ENCODE data around the gene MYH14. TPM values are rescaled to one million over a fixed set of nuclear protein-coding genes. Genes with fewer than 3 reads are reported as not detected.

MYH14 gene
- total and polyA plus RNA-seq, 9 of the 15 experiments (the other 6 are each of a cell fraction or from before 2014, with no cell fraction given): 0.04 to 0.86 (median 0.19) TPM; not detected in 2

DNA sequence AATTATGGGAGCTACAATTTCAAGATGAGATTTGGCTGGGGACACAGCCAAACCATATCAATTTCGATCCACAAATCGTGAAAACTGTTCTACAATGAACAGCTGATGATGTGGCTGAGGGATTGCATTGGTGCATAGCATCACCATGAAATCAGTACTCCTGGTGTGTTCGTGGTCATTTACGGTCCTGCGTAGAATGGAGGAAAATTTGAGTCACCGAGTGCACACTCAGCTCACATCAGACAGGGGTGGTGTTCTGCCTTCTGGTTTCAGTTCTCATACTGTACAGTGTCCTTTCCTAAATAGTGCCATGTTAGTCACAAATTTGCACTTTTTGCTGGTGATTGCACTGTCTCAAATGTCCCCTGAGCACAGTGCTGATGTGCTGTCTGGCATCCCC lies 39.2 kb downstream of the MYH14 start (continued):
- TF ChIP-seq, protein P1, sequence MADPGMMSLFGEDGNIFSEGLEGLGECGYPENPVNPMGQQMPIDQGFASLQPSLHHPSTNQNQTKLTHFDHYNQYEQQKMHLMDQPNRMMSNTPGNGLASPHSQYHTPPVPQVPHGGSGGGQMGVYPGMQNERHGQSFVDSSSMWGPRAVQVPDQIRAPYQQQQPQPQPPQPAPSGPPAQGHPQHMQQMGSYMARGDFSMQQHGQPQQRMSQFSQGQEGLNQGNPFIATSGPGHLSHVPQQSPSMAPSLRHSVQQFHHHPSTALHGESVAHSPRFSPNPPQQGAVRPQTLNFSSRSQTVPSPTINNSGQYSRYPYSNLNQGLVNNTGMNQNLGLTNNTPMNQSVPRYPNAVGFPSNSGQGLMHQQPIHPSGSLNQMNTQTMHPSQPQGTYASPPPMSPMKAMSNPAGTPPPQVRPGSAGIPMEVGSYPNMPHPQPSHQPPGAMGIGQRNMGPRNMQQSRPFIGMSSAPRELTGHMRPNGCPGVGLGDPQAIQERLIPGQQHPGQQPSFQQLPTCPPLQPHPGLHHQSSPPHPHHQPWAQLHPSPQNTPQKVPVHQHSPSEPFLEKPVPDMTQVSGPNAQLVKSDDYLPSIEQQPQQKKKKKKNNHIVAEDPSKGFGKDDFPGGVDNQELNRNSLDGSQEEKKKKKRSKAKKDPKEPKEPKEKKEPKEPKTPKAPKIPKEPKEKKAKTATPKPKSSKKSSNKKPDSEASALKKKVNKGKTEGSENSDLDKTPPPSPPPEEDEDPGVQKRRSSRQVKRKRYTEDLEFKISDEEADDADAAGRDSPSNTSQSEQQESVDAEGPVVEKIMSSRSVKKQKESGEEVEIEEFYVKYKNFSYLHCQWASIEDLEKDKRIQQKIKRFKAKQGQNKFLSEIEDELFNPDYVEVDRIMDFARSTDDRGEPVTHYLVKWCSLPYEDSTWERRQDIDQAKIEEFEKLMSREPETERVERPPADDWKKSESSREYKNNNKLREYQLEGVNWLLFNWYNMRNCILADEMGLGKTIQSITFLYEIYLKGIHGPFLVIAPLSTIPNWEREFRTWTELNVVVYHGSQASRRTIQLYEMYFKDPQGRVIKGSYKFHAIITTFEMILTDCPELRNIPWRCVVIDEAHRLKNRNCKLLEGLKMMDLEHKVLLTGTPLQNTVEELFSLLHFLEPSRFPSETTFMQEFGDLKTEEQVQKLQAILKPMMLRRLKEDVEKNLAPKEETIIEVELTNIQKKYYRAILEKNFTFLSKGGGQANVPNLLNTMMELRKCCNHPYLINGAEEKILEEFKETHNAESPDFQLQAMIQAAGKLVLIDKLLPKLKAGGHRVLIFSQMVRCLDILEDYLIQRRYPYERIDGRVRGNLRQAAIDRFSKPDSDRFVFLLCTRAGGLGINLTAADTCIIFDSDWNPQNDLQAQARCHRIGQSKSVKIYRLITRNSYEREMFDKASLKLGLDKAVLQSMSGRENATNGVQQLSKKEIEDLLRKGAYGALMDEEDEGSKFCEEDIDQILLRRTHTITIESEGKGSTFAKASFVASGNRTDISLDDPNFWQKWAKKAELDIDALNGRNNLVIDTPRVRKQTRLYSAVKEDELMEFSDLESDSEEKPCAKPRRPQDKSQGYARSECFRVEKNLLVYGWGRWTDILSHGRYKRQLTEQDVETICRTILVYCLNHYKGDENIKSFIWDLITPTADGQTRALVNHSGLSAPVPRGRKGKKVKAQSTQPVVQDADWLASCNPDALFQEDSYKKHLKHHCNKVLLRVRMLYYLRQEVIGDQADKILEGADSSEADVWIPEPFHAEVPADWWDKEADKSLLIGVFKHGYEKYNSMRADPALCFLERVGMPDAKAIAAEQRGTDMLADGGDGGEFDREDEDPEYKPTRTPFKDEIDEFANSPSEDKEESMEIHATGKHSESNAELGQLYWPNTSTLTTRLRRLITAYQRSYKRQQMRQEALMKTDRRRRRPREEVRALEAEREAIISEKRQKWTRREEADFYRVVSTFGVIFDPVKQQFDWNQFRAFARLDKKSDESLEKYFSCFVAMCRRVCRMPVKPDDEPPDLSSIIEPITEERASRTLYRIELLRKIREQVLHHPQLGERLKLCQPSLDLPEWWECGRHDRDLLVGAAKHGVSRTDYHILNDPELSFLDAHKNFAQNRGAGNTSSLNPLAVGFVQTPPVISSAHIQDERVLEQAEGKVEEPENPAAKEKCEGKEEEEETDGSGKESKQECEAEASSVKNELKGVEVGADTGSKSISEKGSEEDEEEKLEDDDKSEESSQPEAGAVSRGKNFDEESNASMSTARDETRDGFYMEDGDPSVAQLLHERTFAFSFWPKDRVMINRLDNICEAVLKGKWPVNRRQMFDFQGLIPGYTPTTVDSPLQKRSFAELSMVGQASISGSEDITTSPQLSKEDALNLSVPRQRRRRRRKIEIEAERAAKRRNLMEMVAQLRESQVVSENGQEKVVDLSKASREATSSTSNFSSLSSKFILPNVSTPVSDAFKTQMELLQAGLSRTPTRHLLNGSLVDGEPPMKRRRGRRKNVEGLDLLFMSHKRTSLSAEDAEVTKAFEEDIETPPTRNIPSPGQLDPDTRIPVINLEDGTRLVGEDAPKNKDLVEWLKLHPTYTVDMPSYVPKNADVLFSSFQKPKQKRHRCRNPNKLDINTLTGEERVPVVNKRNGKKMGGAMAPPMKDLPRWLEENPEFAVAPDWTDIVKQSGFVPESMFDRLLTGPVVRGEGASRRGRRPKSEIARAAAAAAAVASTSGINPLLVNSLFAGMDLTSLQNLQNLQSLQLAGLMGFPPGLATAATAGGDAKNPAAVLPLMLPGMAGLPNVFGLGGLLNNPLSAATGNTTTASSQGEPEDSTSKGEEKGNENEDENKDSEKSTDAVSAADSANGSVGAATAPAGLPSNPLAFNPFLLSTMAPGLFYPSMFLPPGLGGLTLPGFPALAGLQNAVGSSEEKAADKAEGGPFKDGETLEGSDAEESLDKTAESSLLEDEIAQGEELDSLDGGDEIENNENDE (IDR thresholded peaks at IDR 0.05; ENCODE audit: low read depth, low read length): no peak
- TF ChIP-seq, protein P2, sequence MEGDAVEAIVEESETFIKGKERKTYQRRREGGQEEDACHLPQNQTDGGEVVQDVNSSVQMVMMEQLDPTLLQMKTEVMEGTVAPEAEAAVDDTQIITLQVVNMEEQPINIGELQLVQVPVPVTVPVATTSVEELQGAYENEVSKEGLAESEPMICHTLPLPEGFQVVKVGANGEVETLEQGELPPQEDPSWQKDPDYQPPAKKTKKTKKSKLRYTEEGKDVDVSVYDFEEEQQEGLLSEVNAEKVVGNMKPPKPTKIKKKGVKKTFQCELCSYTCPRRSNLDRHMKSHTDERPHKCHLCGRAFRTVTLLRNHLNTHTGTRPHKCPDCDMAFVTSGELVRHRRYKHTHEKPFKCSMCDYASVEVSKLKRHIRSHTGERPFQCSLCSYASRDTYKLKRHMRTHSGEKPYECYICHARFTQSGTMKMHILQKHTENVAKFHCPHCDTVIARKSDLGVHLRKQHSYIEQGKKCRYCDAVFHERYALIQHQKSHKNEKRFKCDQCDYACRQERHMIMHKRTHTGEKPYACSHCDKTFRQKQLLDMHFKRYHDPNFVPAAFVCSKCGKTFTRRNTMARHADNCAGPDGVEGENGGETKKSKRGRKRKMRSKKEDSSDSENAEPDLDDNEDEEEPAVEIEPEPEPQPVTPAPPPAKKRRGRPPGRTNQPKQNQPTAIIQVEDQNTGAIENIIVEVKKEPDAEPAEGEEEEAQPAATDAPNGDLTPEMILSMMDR (IDR thresholded peaks at IDR 0.05 in 2 of 3, conservative IDR thresholded peaks at IDR 0.05 in 1 of 3; ENCODE audit: insufficient read depth in 2 of 3, low read depth in 1 of 3, low read length in 3 of 3): no peak
- TF ChIP-seq, protein P3, sequence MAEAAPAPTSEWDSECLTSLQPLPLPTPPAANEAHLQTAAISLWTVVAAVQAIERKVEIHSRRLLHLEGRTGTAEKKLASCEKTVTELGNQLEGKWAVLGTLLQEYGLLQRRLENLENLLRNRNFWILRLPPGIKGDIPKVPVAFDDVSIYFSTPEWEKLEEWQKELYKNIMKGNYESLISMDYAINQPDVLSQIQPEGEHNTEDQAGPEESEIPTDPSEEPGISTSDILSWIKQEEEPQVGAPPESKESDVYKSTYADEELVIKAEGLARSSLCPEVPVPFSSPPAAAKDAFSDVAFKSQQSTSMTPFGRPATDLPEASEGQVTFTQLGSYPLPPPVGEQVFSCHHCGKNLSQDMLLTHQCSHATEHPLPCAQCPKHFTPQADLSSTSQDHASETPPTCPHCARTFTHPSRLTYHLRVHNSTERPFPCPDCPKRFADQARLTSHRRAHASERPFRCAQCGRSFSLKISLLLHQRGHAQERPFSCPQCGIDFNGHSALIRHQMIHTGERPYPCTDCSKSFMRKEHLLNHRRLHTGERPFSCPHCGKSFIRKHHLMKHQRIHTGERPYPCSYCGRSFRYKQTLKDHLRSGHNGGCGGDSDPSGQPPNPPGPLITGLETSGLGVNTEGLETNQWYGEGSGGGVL (CRISPR knock-in tag; IDR thresholded peaks at IDR 0.05): no peak
- no peak for TF ChIP-seq HIVEP1 (CRISPR knock-in tag; IDR thresholded peaks at IDR 0.05)
- no peak for TF ChIP-seq BCL6 (CRISPR knock-in tag; IDR thresholded peaks at IDR 0.05)
- no peak for TF ChIP-seq ZNF274 (IDR thresholded peaks at IDR 0.05; ENCODE audit: borderline replicate concordance, low read depth, low read length)
- TF ChIP-seq, protein P4, sequence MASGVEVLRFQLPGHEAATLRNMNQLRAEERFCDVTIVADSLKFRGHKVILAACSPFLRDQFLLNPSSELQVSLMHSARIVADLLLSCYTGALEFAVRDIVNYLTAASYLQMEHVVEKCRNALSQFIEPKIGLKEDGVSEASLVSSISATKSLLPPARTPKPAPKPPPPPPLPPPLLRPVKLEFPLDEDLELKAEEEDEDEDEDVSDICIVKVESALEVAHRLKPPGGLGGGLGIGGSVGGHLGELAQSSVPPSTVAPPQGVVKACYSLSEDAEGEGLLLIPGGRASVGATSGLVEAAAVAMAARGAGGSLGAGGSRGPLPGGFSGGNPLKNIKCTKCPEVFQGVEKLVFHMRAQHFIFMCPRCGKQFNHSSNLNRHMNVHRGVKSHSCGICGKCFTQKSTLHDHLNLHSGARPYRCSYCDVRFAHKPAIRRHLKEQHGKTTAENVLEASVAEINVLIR (CRISPR knock-in tag; IDR thresholded peaks at IDR 0.05): no peak
- no peak for TF ChIP-seq TOE1 (IDR thresholded peaks at IDR 0.05; ENCODE audit: borderline replicate concordance)
- no peak for TF ChIP-seq TOE1 (CRISPR knock-in tag; IDR thresholded peaks at IDR 0.05; ENCODE audit: borderline replicate concordance, low read depth)
- TF ChIP-seq ZNF586 (CRISPR knock-in tag; conservative IDR thresholded peaks at IDR 0.05): no peak
- TF ChIP-seq SPI1 (IDR thresholded peaks at IDR 0.05; ENCODE audit: borderline replicate concordance, low read depth, low read length): no peak
- no peak for TF ChIP-seq SOX6 (IDR thresholded peaks at IDR 0.05)
- no peak for TF ChIP-seq YBX1 (IDR thresholded peaks at IDR 0.05)

All from K562 (cell line).